ENCODE results near the gene TNFAIP1. TPM values are rescaled to one million over a fixed set of nuclear protein-coding genes. Genes with fewer than 3 reads are reported as not detected.

Gene TNFAIP1
- total and polyA plus RNA-seq, 8 donors, result 1.7 to 50.4 (median 20.3) TPM

DNA sequence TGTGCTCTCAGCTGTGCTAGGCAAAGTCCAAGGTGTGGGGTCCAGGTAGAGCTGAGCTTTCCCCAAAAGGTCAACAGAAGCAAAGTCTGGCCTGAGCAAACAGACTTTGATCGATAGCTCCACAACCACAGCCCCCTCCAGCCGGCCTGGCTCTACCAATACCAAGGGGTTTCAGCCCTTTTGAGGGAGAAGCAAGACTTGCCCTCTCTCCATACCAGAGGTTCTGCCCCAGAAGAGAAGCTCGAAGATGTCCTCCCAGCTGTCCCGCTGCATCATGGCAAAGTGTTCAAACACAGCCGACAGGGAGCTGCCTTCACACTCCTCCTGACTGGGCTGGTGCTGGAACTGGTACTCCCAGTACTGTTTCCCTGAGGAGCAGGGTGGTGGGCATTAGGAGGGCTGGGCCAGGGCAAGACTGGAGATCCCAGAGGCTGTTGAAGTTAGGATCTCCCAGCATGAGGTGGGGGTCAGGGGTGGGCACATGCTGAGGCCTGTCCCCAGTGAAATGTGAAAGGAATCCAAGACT is 32.8 kb downstream of the TNFAIP1 start:
- Histone ChIP-seq H3K27ac (no peak overlapping the region), H3K9me3 (no peaks in the 10 kb centered on the region), H3K4me1 (peaks cover 28 to 38% (median 36%) of the 10 kb centered on the region in 4 donors), H3K4me3 (no peak overlapping the region), H3K36me3 (peaks cover 4 to 23% (median 20%) of the 10 kb centered on the region in 4 donors), H3K27me3 (peaks cover 0 to 21% (median 5%) of the 10 kb centered on the region in 3 donors)
- intact Hi-C loops (cut with DNase I; ENCODE audit: low total_unique reads), result no loop called here
- 50 to 70% (median 56%) methylated on average over 5 of the region's 5 CpGs for WGBS, 5 donors
- TF ChIP-seq, protein P1, sequence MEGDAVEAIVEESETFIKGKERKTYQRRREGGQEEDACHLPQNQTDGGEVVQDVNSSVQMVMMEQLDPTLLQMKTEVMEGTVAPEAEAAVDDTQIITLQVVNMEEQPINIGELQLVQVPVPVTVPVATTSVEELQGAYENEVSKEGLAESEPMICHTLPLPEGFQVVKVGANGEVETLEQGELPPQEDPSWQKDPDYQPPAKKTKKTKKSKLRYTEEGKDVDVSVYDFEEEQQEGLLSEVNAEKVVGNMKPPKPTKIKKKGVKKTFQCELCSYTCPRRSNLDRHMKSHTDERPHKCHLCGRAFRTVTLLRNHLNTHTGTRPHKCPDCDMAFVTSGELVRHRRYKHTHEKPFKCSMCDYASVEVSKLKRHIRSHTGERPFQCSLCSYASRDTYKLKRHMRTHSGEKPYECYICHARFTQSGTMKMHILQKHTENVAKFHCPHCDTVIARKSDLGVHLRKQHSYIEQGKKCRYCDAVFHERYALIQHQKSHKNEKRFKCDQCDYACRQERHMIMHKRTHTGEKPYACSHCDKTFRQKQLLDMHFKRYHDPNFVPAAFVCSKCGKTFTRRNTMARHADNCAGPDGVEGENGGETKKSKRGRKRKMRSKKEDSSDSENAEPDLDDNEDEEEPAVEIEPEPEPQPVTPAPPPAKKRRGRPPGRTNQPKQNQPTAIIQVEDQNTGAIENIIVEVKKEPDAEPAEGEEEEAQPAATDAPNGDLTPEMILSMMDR (IDR thresholded peaks at IDR 0.05), result no peak
- TF ChIP-seq EP300 (IDR thresholded peaks at IDR 0.05) (no peak), POLR2AphosphoS5 (IDR thresholded peaks at IDR 0.05) (no peak), POLR2A (IDR thresholded peaks at IDR 0.05) (no peak)
- DNase-seq, result no peak

DNA sequence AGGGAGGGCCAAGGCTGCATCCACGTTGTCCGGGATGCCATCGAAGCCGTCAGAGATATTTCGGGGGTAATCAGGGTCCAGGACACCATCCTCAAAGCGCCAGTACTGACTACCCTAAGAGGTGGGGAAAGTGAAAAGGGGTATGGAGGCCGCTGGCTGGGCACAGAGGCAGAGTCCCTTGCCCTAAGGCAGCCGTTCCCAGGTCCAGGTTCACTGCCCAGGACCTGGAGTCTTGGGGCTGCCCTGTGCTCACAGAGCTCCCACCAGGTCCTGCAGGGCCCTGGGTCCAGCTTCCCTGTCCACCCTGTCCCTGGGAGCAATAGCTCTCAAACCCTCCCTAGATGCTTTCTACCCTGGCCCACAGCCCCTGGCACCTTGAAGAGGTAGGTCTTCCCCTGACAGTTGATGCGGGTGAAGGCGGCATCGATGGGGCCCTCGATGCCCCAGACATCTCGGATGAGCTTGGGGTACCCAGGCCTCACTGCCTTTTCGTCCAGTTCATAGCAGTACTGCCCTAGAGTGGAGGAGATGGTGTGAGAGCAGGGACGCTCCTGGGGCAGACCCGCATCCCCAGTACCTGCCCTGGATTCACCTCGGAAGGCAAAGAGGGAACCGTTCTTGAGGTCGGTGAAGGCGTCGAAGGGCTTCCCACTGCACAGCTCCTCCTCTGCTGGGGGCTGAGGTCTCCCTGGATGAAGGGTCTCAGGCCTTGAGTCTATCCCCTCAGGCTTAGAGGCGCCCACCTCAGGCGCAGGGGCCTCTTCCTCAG is 33.5 kb downstream of the TNFAIP1 start:
- intact Hi-C loops (cut with DNase I; ENCODE audit: low total_unique reads), result no loop called here

DNA sequence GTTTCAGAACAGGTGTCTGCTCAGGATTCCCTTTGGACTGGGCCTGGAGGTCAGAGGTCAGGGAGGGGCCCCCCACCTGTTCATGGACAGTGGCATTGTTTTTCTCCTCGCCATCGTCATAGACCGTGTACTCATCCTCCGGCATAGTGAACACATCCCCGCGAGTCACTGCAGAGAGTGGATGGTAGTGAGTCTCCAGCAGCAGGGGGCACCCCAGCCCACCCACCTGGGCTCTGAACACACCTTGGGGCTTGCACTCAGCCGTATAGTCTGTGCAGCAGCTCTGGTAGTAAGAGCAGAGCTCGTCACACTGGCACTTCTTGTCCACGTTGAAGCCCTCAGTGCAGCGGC is 34.1 kb downstream of the TNFAIP1 start:
- WGBS, 5 donors, result 50 to 66% (median 56%) methylated on average over 4 to 10 of the region's 10 CpGs
- Histone ChIP-seq H3K27me3 (peaks cover 0 to 25% (median 5%) of the 10 kb centered on the region in 3 donors), H3K9me3 (no peaks in the 10 kb centered on the region), H3K27ac (peak overlapping the region in 2 of 5 donors; percentile 75), H3K4me3 (no peak overlapping the region), H3K36me3 (peaks cover 0 to 10% (median 7%) of the 10 kb centered on the region in 4 donors), H3K4me1 (peaks cover 28 to 43% (median 38%) of the 10 kb centered on the region in 4 donors)
- intact Hi-C loops (cut with DNase I; ENCODE audit: low total_unique reads), result no loop called here
- TF ChIP-seq, protein P1 (IDR thresholded peaks at IDR 0.05), result no peak
- TF ChIP-seq POLR2A (IDR thresholded peaks at IDR 0.05) (no peak), POLR2AphosphoS5 (IDR thresholded peaks at IDR 0.05) (no peak)
- DNase-seq, result no peak

More for the DNA sequence above, 33.5 kb downstream of the TNFAIP1 start:
- Histone ChIP-seq H3K27me3 (peaks cover 0 to 25% (median 5%) of the 10 kb centered on the region in 3 donors), H3K9me3 (no peaks in the 10 kb centered on the region), H3K36me3 (peaks cover 0 to 16% (median 12%) of the 10 kb centered on the region in 4 donors), H3K4me1 (peaks cover 28 to 43% (median 38%) of the 10 kb centered on the region in 4 donors), H3K4me3 (no peak overlapping the region), H3K27ac (no peak overlapping the region)
- no peak for DNase-seq
- WGBS, 5 donors, result 88 to 93% (median 90%) methylated on average over 21 to 23 of the region's 23 CpGs
- TF ChIP-seq POLR2A (IDR thresholded peaks at IDR 0.05), result no peak
- TF ChIP-seq, protein P1 (IDR thresholded peaks at IDR 0.05), result no peak
- no peak for TF ChIP-seq EP300 (IDR thresholded peaks at IDR 0.05)
- no peak for TF ChIP-seq POLR2AphosphoS5 (IDR thresholded peaks at IDR 0.05)

DNA sequence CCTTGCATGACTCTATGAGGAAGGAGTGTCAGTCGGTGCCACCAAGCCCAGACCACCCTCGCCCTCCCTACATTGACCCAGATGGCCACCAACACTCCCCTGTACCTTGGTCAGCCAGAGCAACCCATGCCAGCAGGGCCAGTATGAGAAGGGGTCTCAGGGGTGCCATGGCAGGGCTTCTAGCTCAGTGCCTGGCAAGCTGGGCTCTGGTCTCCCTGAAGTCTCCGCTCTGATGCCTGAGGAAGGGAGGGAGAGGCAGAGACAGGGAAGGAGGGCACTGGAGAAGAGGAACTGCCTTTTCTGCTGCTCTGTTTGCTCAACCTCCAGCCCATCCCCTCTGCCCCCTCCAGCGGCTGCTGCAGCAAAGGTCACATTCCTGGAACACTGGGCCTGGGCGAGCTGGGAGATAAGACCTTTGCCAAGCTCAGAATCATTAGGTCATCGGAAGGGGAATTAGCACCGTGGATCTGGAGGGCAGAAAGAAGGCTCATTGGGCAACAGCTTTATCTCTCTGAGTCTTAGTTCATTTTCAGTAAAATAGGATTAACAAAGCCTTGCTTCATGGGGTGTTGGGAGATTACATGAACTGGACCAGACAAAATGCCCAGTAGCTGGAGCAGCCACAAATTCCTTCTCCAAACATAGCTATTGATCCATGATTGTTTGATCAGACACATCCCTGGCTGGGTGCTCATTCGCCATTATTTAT is 34.6 kb downstream of the TNFAIP1 start, which contains the start of gene VTN:
Gene VTN (minus strand): TSS at position 273 of the 709 bp plus-strand sequence. CDS start 104 bp downstream, at position 169.
- 12 to 22% (median 16%) methylated on average over 6 to 8 of the region's 8 CpGs for WGBS, 5 donors
- peaks cover 0 to 5% (median 2%) of the 10 kb centered on the region in 4 donors for H3K36me3 ChIP-seq
- peak within 1 kb of the TSS in 4 of 5 donors; percentile 59 to 83 (median 75) for H3K27ac ChIP-seq
- peaks cover 28 to 43% (median 38%) of the 10 kb centered on the region in 4 donors for H3K4me1 ChIP-seq
- intact Hi-C loops (cut with DNase I; ENCODE audit: low total_unique reads), result no loop called here
- DNase-seq, result peak; percentile 47 to 57
- peak within 1 kb of the TSS; percentile 56 to 76 (median 66) for H3K4me3 ChIP-seq
- H3K9me3 ChIP-seq, result no peaks in the 10 kb centered on the region
- TF ChIP-seq, protein P1 (IDR thresholded peaks at IDR 0.05), result no peak
- TF ChIP-seq EP300 (IDR thresholded peaks at IDR 0.05), result no peak
- no peak for TF ChIP-seq POLR2A (IDR thresholded peaks at IDR 0.05)
- peak in 1 of 3 donors; percentile 27 for TF ChIP-seq POLR2AphosphoS5 (IDR thresholded peaks at IDR 0.05)
- H3K27me3 ChIP-seq, result peaks cover 0 to 25% (median 5%) of the 10 kb centered on the region in 3 donors
